Activated CD8-positive, alpha-beta memory T cell treated with anti-CD3 and anti-CD28 coated beads for 24 hours (primary cell): ENCODE results near the gene CRMP1.
"Not testable (repeated sequence)": the region's sequence is repeated elsewhere in the genome, so short reads cannot be mapped to it uniquely, and the experiment has no call there.

Experiments
- DNase-seq: peaks from one replicate; pipeline ENCODE4 v3.0.0-alpha.2; 2020

The CRMP1 gene

DNA sequence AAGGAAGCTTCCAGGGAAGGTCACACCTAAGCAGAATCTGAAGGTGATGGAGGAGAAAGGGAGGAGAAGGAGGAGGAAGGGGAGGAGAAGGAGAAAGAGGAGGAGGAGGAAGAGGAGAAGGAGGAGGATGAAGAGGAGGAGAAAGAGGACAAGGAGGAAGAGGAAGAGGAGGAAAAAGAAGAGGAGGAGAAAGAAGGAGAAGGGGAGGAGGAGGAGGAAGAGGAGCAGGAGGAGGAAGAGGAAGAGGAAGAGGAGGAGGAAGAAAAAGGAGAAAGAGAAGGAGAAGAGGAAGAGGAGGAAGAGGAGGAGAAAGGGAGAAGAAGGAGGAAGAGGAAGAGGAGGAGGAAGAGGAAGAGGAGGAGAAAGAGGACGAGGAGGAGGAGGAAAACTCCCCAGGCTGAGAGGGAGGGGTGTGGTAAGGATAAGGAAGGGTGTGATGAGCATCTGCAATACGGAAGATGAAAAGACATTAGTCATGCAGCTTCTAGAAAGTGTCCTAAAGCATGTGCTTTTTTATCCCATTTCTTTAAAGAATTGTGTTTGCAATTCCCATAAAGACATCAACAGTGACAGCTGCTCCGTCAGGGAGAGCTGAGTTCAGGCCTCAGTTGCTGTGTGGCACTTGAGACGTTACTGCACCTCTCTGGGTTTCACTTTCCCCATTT is 41.1 kb downstream of the CRMP1 start:
- DNase-seq, result no peak

DNA sequence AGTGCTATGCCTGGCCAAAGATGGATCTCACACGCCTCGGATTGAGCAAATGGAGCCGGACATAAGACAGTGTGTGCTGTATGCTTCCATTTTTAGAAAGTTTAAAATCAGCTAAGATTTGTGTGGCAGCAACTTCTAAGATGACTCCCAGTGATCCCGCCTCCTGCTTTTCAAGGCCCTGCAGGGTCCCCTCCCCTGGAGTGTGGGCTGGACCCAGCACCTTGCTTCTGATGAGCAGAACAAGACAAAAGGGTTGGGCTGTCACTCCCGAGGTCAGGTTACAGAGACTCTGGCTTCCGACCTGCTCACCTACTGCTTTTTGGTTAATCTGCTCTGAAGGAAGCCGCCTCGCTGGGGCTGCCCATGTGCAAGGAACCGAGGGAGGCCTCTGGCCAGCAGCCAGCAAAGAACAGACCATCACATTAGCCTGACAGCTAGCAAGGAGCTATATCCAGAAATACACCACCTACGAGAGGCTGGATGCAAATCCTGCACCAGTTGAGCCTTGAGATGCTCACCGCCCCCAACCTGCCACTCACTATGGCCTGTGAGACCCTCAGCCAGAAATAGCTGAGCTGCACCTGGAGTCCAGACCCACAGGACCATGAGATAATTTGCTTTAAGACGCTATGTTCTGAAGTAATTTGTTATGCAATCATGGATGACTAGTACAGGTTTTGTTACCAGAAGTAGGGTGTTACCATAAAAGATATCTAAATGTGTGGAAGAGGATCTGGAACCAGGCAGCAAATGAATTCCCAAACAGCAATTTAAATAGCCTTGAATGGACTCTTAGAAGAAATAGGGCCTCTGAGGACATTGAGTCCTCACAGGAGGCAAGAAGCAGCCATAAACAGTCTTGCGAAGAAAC is 47.6 kb downstream of the CRMP1 start:
- no peak for DNase-seq

DNA sequence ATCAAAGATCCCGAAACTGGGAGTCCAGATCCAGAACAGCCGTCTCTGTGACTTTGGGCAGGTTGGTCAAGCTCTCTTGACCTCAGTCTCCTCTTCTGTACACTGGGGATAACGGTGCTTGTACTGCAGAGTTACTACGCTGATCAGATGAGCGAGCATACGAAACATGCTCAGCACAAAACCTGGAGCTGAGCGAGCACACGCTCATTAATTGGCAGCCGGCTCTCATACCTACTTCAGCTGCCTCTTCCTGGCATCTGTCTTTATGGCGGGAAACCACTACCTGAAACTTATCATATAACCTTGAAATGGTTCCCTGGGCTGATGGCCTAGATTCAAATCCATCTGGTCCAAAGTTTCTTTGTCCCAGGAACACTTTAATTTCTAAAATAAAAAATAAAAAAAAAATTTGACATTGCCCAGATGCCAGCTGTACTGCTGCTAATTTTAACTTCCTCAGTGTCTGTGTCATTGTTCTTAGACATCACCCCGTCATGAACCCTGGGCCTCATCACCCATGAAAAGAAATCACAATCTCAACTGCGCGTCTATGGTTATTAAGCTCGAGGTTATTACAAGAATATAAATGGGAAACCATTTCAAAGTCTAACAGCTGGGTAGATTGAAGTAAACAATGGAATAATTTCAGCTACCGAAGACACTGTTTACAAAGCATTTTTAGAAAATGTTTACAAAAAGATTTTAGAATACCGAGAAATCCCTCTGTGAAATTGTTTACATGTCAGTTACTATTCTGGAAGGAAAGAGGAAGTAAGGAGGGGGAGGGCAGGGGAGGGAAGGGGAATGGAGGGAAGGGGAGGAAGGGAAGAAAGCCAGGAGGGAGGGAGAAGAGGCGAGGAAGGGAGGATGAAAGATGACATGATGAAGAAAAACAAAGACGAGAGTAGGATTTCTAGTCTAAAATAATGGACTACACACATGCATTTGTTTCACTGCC is 49.0 kb downstream of the CRMP1 start:
- DNase-seq, result no peak

DNA sequence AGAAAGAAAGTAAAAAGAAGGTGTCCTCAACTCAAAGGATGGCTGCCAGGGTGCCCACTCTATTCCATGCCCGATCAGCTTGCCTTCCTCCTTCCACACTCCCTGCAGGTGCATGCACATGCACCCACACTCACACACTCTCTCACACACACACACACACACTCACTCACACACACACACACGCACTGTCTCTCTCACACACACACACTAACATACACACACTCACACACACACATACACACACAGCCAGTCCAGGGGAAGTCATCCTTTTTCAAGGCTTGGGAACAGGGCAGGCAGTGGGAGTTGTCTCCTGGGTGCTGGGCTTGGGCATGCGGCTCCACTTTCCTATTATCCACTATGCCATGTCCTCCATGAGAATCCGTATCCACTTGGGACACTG is 50.4 kb downstream of the CRMP1 start:
- DNase-seq, result no peak

DNA sequence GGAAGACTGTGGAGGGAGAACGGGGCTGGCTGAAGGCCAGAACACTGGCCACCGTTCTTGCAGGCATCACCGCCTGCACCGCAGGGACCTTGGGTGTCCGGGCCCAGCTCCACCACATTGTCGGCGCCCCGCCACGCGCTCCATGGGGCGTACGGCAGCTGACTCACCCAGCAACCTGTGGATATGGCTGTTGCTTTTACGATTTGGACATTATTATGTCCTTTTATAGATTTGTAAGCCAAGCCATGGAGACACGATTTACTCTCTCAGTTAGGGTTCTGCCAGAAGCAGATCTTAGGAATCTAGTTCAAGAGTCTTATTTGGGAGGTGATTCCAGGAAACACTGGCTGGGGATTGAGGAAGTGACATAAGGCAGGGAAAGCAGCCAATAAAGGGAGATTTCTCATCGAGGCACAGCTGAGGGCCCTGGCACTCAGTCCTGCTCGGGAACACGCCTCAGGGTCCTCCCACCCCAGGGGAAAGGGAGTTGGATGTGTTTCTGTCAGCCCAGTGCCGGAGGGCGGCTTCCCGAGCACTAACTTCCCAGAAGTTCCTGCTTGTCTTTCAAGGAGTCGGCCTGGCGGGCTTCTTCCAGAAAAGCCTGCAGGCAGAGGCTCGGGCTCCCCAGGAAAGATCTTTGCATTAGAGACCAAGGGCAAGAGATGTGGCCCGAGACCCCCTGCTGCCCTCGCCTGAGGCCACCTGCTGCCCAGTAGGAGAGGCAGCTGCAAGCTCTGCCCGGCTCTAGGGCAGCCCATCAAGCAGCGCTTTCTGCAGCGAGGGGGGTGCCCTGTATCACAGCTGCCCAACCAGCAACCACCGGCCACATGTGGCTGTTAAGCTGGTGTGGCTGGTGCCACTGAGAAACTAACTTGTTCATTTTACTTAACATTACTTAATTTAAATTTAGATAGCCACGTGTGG is 52.9 kb downstream of the CRMP1 start:
- DNase-seq, result no peak

DNA sequence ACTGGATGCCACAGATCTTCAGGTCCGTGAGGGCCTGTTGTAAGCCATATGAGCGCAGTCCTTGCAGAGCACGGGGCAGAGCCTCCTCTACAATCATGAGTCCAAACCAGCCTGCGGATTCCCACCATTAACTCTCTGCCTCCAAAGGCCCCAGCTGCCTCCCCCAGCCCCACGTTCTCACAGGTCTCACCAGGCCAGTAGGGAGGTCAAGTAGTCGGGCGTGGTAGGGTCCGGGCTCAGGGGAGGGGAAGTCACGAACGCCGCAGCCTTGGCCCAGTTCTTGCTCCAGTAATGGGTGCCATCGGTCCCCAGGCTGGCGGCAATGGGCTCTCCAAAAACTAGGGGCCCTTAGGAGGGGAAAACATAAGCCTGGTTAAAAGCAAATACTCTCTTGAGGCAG is 53.6 kb downstream of the CRMP1 start:
- no peak for DNase-seq

DNA sequence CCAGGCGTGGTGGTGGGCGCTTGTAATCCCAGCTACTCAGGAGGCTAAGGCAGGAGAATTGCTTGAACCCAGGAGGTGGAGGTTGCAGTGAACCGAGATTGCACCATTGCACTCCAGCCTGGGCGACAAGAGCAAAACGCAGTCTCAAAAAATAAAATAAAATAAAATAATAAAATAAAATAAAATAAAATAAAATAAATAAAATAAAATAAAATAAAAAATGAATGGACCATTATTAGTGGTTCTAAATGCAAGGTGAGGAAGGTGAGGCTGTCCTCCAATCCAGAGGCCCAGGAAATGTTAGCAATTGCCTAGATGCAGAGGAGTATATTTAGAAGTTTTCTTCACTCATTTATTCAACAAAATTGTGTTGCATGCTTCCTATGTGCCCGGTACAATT is 55.4 kb downstream of the CRMP1 start:
- DNase-seq, result not testable (repeated sequence)

DNA sequence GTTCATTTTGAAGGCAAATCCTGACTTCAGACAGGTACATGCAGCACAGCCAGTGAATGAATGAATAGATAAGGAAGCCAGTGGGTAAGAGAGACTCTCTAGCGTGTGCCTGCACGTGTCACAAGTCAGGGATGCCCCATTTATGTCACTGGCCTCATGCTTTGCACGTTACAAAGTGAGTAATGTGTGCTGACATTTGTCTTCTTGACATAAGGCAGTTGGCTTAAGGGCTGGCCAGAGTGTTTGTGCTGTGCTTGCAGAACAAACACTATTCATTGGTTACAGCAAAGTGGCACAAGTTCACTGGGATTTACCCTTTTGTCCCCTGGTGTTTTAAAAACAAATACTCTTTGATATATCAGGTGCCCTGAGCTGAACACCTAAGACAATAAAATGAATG is 55.9 kb downstream of the CRMP1 start:
- no peak for DNase-seq

DNA sequence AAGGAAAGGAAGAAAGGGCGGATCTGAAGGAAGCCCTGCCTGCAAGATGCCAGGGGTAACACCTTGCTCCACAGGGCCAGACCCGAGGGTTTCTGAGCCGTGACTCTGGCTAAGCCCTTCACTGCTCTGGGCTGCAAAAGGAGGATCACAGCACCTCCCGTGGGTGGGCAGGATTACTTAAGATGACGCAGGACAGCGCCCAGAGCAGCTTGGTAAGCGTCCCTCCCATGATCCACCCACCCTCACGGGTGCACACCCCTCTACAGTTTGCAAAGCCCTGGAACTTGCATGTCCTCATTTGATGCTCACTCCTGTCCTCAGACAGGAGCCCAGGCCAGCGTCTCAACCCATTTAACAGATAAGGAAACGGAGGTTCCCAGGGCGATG is 64.9 kb downstream of the CRMP1 start:
- no peak for DNase-seq

DNA sequence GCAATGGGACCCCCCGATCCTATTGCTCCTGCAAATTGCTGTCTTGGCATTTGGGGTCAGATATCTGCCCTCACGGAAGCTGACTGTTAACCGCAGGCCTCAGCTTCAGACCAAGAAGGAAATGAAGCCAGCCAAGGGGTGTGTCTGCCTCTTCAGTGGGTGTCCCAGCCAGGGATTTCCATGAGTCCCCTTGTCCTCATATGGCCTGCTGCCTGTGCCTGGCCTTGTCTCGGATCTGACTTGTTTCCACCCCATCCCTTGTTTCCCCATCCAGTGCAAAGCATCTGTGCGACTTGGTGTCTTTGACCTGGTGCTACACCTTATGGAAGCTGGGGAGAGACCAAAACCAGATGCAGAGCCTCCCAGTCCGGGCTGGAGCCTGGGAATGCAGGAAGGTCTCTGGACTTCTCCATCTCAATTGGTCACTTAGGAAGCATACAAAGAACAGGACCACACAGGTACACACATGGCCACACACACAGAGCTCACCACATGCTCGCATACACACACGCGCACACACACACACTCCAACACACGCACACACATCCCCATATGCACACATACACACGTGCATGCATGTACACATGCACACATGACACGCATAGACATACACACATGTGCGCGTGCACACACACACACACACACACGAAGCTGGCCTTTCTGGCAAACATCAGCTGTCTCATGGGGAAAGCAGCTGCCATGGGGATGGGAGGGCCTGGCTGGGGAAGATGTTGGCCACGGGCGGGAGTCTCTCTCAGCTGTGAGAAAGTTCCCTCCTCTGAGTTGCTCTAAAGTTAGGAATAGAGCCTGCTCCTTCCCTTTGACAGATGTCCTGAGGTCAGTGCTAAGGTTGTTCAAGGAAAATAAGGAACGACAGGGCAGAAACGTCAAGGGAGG is 65.5 kb downstream of the CRMP1 start:
- no peak for DNase-seq

DNA sequence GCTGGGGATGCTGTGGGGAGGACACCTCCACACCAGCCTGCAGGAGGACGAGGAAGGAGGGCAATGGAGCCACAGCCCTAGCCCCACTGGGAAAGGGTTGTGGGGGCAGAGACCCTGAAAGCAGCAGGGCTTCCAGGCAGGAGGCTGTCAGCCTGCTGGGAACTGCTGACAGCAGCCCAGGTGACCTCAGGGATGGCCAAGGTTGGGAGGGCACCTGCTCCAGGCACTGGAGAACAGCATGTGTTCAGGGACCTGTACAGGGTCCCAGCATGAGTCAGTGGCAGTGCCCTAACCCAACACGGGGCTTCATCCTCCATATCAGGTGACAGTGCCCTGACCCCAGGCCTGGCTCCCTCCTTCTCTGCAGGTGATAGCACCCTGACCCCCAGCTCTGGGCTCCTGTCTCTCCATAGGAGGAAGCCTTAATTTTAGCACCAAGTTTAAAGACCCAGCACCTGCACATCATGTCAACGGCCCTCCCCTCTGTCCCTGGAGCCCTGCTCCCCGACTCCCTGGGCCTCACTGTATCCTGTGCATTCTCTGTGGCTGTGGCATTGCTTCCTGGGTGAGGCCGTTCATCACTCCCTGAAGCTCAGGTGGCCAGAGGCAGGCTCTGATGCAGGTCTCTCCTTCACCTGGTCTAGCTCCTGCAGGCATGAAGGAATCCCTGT is 66.3 kb downstream of the CRMP1 start:
- no peak for DNase-seq

DNA sequence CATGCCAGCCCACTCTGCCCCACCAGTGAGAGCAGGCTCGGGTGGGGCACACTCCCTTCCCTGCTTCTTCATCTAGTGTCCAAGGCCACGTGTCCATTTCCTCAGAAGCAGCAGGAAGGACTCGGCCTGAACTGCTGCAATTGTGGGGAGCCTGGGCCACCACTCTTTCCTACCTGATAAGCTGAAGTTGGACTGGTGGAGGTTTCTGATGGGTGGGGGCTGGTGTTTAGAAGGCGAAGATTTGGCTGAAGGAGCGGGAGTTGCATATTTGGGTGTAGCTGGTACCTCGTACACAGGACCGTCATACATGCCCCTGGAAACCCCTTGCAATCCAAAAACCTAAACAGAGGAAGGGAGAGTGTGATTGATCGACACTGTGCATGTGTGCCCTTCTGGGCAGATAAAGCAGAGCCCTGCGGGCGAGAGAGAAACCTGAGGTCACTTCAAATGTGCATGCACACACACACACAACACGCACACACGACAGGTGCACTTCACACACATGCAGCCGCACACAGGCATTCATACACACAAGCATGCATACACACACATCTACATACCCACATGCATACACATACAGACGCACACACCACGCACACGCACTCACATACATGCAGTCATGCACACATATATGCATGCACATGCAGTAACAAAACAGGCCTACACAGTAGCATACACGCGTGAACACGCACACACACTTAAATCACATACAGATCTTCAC is 67.4 kb downstream of the CRMP1 start:
- DNase-seq, result no peak

DNA sequence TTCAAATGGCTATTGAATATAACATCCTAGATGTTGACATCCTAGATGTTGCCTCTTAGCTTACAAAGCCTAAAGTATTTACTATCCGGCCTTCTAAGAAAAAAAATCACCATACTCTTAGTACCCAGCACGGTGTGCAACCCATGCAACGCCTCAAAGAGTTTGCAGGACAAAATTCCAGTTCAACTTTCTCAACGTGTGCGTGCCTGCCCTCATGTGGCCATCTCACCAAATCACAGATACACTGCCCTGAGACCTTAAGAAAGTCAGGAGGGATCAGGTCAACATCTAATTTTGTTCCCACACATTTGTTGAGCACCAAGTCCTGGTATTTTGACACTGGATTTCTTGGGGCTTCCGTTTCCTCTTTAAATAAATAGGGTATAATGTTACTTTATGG is 68.3 kb downstream of the CRMP1 start:
- DNase-seq, result no peak

DNA sequence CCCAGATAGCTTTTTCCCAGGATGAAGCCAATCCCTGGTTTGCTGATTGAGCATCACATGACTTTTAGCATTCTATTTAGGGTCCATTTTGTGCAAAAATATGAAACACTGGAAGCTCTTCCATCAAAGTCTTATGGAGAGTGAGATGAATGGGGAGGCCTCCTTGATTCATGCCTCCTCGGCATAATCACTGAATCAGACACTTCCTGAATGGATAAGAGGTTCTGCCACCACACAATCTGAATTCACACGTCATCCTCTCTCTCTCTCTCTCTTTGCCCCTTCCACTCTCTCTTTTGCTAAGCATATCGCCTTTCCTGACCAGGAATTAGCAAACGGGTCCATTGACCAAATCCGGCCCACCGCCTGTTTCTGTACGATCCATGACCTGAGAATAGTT is 68.7 kb downstream of the CRMP1 start:
- no peak for DNase-seq

DNA sequence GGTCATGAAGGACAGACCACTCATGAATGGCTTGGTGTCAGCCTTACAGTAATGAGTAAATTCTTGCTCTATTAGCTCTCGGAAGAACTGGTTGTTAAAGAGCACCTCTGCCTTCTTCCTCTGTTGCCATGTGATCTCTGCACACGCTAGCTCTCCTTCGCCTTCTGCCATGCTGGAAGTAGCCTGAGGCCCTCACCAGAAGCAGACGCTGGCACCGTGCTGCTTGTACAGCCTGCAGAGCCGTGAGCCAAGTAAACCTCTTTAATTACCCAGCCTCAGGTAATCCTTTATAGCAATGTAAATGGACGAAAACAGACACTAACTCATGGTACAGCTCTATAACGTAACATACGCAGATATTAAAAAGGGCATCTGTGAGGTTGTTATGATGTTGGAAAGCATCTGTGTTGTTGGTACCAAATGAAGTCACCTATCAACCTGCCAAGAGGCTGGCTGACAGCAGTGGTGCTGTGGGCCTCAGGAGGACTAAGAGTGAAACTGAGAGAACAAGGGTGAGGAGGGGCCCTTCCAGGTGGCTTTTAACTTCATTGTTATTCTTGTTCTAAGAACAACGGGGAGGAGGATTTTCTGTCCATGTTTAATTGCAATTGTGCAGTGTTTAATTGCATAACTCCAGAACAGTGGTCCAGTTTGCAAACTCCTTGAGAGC is 69.2 kb downstream of the CRMP1 start:
- DNase-seq, result no peak

DNA sequence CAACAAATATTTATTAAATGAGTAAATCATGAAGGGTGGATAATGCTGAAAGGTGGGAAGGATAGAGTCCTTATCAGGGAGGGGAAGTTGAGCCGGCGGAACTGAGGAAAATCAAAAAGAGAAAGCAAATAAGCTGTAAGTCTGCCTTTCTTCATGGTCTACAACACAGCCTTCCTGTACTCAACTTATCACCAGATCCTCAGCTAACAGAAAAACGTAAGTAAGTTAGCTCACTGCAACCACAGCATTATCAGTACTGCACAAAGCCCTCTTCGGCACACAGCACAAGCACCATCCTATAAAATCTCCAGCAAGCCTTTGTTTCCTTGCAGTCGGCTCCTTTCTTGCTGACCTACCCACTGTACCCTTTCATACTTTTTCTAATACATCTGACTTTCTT is 70.3 kb downstream of the CRMP1 start:
- no peak for DNase-seq

DNA sequence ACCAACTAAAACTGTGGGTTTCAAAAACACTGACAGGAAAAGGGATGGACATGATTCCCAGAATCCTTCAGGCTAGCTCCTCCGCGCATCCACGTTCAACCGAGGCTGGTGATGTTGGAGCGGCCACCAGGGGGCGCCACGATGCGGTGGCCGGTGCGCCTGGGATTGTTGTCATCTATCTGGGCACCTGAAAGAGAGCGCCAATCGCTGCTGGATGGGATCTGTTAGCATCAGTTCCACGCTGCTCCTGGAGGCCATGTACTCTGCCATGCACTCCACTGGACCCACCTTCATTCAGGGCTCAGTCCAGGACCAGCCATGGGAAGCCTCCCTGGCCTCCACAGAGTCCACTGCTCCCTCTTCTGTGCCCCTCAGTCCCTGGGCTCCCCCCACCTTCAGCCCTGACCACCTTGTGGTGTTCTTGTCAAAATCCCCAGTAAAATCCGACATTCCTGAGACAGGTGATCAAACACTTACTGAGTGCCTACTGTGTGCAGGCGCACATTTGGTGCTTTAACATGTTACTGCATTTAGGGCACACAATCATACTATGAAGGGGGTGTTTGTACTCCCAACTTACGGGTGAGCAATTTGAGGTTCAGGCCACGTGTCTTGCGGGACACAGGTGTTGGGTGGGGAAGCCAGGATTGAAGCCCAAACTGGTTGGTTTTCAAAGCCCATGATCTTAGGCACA is 71.1 kb downstream of the CRMP1 start:
- DNase-seq, result no peak

DNA sequence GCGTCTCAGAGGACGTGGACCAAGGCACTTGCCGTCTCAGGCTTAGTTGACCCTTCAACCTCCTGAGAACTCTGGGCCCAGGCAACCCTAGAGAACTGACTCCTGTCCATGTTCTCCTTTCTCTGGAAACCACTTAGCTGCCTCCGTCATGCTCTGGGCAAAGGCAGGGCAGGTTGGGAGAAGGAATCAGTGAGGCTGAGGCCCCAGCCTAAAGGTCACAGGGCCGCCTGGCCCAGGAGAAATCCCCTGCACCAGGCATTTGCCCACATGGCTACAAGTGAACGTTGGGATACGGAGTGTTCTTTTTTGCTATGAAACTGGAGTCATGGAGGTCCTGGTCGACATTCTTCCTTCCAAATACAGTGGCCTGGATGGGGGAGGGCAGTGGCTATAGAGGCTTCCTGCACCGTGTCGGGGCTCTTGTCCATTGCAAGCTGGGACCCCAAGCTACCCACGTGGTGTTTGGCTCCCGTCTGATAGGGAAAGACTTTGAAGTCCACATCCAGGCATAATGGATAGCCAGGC is 76.0 kb downstream of the CRMP1 start:
- no peak for DNase-seq
